Fibroblast of upper back skin (primary cell): ENCODE results near the gene ZDHHC9.

Experiments used
- DNase-seq: peaks from one replicate; pipeline ENCODE4 v3.0.0-alpha.2; 2013

Gene ZDHHC9

DNA sequence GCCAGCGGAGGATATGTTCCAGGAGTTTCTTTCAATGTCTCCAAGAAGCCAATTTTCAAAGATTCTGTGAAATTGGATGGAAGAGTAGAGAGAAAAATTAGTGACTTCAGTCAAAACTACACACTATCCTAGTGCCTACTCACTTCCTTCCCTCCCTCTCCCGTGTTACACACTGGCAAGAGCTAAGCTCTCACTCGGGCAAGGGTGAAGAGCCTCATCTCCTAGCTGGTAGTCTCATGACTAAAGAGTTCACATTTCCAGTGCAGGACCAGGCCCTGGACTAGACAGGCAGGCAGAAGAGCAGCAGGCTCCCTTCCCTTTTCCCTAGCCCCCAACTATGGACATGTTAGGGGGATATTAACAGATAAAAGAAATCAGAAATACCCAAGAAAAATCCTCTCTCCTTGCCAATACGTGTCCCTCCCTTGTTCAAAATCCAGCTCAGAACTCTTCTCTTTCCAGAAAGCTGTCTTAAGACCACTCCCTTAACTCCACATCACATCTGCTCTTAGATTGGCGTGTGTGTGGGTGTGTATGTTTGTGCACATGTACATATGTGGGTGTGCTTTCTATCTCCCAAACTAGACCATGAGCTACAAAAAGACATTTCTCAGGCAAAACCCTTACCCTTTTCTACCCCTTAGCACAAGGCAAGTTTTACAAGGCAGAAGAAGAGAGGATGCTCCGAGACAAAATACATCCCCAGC lies 29.9 kb downstream of the ZDHHC9 start:
- DNase-seq = no peak

DNA sequence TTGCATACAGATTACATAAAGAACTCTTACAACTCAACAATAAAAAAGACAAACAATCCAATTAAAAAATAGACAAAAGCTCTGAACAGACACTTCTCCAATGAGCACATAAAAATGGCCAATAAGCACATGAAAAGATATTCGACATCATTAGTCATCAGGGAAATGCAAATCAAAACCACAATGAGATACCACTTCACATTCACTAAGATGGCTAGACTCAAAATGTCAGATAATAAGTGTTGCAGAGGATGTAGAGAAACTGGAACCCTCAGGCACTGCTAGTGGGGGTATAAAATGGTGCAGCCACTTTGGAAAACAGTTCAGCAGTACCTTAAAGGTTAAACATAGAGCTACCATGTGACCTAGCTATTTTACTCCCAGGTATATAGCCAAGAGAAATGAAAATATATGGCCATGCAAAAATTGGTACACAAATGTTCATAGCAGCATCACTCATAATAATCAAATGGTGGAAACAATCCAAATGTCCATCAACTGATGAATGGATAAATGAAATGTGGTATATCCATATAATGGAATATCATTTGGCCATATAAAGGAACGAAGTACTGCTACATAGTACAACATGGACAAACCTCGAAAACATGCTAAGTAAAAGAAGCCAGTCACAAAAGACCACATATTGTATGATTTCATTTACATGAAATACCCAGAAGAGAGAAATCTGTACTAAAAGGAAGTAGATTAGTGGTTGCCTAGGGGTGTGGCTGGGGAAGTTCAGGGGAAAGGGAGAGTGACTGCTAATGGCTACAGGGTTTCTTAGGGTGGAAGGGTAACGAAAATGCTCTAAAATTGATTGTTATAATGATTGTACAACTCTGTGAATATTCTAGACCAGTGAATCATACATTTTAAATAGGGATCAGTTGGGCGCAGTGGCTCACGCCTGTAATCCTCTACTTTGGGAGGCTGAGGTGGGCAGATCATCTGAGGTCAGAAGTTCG lies 34.6 kb downstream of the ZDHHC9 start:
- no peak for DNase-seq

DNA sequence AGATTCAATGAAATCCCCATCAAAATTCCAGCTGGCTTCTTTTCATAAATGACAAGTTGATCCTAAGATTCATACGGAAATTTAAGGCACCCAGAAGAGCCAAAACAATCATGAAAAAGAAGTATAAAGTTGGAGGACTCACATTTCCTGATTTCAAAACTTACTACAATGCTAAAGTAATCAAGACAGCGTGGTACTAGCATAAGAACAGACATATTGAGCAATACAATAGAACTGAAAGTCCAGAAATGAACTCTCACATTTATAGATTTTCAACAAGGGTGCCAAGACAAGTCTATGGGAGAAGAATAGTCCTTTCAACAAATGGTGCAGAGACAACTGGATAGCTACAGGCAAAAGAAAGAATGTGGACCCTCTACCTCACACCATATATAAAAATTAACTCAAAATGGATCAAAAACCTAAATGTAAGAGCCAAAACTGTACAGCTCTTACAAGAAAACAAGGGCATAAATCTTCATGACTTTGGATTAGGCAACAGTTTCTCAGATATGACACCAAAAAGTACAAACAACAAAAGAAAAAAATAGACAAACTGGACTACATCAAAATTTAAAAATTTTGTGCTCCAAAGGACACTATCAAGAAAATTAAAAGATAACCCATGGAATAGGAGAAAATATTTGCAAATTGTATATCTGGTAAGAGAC lies 35.4 kb downstream of the ZDHHC9 start:
- DNase-seq = no peak

DNA sequence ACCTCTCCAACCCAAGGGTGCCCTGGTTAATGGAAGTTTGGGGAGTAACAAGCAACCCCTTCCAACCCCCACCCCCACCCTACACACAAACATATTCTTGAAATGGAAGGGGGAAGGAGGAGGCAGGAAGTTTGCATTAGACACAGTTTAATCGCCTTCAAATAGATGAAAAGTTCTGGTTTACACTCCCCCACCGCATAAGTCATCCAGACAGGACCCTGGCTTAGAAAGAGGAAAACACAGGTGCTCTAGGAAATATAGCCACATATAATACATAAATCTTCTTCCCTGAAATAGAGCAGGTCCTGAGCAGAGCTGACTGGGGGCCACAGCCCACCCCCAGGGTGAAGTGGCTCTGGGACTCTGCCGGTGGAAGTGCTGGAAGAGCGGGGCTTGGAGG lies 38.9 kb downstream of the ZDHHC9 start:
- no peak for DNase-seq

DNA sequence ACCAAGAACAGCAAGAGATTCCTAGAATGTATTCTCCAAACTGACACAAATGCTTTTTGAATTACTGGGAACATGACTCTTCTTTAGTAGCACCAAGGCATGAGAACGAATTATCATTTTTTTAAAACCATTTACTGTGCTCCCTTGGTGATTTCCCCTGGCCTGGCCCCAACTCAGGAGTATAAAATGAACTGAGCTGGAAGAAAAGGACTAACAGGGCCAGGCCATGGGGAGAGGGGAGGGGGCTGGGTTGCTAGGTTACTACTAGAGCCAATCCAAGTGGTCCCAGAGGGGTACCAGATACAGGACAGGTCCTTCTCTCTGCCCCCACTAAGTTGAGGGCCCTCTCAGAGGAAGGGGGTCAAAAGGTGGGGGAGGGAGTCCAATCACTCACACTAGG lies 40.8 kb downstream of the ZDHHC9 start:
- DNase-seq = no peak

DNA sequence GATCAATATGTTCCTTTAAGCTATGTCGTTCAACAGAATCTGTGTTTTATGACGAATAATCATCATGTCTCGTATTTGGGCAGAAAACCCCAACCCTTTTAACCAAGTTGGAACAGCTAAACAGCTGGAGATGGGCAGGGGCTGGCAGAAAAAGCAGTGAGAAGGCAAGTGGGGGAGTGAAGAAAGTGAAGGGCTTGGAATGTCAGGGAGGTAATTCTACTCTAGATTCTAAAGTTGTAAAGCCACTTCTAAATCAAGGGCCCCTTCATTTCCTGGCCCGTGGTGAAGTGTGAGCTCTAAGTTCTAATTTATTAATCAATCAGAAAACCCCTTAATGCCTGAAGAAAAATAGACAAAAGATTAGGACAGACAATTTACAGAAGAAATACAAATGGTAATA lies 43.5 kb downstream of the ZDHHC9 start:
- no peak for DNase-seq

DNA sequence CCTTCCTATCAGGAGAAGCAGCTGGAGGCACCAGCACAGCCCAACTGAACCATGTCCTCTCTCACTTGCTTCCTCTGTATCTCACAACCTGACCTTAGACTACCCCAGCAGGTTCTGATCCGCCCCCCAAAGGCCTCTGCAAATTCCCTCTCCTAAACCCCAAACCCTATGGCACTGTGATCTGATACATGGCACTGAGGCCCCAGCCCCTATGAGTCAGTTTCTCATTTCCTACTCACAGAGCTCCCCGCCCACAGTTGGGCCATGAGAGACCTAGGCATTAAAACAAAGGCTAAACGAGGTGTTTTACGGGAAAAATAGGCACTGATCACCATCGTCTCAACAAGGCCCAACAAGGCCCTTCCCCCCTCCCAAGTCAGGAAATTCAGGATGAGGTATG lies 44.8 kb downstream of the ZDHHC9 start:
- DNase-seq = no peak

DNA sequence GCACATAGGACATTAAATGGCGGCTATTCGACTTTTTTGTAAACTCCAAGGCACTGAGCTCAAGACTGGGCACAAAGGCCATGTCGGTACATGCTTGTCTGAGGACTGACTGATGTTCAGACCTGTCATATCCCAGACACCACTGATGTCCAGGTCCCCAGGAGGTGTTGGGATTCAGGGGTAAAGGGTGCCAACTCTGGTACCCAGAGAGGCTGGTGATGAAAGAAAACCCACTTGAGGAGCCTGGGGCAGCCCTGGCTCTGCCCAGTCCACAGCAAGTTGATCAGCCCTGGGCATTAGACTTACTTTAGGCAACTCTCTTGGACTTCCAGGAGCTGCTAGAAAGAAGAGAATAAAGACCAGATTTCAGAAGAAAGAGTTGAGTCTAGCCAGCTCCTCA lies 45.2 kb downstream of the ZDHHC9 start:
- DNase-seq = no peak

DNA sequence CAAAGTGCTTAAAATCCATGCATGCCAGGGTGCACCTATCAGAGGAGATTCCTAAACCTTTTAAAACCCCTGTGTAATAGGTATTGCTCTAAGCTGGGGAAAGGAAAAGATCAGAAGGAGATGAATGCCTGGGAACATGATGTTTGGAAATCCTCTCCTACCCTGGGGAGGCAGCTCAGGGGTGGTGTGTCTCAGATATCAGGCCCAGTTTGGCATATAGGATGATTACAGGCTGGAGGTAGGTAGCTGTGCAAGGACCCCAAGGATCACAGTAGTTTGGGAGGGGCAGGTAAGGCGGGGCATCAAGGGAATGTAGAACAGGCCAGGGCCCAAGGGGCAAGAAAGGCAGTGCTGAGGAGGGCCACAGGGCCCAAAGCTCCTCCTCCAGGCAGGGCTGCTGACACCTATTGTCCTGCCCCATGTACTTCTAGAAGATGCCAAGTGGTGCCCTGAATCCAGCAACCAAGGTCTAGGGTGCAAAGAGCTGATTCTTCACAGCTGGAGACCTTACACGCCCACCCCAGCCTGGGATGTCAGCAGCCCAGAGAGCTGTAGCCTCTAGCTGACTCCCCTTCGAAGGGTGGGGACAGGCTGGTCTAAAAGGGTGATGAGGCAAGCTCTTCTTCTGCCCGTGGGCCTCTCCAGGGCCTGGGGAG lies 46.3 kb downstream of the ZDHHC9 start:
- DNase-seq = no peak

DNA sequence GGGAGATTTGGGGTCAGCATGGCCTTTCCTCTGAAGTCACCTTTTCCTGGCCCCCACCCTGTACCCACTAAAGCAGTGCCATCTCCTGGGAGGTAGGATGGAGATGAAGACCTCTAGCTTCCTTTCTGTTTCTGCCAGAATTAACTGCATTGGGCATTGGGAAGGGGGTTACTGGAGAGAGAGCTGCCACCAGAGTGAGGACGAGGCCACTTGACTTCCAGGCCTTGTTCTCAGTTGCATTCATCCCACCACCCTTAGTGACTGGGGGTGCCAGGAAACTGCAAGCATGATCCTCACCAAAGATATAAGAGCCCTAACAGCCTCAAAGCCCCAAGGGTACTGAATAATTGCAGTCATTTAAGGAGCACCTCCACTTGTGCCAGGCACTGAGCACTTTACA lies 48.1 kb downstream of the ZDHHC9 start:
- DNase-seq = no peak

DNA sequence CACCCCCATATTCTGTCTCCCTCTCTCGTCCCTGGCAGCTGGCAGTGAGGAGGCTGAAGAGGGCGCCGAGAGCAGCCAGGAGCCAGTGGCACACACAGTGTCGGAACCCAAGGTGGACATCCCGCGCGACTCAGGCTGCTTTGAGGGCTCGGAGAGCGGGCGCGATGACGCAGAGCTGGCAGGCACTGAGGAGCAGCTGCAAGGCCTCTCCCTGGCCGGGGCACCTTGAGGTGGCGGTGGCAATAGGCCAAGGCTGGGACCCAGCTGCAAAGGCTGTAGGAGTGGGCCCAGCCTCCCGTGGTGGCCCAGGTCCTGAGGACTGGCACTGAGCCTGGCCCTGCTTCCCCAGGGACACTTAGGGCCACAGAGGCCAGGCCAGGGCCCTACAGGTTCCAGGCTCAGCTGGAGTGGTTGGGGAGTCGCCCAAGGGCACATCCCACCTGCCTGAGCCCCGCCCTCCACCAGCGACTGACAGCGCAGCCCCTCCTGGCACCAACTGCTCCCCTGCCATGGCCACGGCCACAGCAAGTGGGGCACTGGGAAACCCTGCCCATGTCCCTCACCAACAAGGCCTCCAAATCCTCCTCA lies 50.0 kb downstream of the ZDHHC9 start:
- no peak for DNase-seq

DNA sequence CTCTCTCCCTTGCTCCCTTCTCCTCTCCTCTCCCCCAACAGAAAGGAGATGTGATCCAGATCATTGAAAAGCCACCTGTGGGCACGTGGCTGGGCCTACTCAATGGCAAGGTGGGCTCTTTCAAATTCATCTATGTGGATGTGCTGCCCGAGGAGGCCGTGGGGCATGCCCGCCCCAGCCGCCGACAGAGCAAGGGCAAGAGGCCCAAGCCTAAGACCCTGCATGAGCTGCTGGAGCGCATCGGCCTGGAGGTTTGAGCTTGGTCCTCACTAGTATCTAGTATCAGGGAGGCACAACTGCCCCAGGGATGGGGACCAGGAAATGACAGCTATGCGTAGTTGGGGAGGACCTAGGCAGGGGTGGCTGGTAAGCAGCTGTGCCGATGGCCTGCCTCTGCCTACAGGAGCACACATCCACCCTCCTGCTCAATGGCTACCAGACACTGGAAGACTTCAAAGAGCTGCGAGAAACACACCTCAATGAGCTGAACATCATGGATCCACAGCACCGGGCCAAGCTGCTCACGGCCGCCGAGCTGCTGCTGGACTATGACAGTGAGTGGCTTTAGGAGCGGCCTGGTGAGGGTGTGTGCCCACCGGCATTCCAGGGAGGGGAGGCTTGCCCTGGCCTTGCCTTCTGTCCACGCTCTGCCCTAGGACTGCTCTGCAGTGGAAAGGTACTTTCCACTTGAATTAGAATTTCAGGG lies 50.9 kb downstream of the ZDHHC9 start:
- no peak for DNase-seq

DNA sequence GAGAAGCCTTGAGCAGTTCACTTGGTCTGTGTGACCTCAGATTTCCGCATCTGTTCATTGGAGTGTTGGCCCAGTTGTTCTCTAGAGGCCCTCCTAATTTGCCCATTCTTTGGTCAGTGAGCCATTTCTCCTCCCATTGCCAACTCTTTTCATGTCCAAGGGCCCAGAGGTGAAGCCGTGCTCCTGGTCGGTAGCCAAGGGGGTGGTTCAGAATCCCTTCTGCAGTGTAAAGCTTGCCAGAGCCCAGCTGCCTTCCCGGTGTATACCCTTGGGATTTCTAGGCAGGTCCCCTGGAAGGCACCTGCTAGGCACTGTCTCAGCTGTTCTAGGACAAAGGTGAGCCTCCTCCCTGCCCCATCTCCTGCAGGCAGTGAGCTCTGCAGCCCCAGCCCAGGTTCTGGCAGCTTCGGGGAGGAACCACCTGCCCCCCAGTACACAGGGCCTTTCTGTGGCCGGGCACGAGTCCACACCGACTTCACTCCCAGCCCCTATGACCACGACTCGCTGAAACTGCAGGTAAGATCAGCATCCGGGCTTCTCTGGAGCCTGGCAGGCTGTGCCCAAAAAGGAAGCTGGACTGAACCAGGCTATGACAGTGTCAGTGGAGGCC lies 51.6 kb downstream of the ZDHHC9 start:
- DNase-seq = no peak

DNA sequence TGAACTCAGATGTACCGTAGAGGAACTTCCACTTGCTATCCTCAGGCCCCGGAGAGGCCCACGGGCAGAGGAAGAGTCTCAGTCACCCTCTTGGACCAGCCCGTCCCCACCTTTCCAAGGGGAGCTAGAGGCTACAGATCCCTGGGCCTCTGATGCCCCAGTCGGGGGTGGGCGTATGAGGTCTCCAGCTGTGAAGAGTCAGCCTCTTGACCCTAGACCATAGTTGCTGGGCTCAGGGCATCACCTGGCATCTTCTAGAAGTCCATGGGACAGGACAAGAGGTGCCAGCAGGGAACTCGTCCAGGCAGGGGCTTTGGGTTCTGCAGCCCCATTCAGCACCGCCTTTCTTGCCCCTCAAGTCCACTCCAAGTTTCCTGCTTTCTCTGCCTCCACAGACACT lies 52.4 kb downstream of the ZDHHC9 start:
- DNase-seq = no peak

DNA sequence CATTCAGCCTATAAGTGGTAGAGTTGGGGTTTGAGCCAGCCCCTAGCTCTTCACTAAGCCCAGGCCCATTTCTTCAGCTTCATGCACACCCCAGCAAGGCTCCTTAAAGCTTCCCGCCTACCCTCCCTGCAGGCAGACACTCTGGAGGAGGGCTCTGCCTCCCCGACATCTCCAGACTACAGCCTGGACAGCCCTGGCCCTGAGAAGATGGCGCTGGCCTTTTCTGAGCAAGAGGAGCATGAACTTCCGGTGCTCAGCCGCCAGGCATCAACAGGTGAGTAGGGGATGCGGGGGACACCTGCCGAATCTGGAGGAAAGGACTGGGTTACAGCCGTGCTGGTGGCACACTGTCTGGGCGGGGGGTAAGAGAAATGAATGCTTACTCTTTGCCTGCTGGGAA lies 52.9 kb downstream of the ZDHHC9 start:
- DNase-seq = no peak

DNA sequence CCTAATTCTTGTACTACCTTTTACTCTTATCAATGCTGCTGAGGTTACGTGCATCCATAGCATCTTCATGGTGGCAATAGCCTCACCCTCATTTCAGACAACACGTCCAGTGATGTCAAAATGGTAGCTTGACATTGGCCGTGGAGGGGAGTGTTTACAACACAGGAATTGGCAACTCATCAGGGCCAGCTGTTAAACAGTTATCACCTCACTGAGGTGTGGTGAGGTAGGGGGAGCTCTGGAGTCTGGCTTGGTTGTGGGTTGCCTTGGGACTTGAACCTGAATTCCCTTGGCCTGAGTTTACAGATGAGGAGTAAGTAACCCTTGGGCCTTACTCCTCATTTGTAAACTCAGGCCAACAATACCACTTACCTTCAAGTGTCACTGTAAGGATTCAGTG lies 53.5 kb downstream of the ZDHHC9 start:
- no peak for DNase-seq

DNA sequence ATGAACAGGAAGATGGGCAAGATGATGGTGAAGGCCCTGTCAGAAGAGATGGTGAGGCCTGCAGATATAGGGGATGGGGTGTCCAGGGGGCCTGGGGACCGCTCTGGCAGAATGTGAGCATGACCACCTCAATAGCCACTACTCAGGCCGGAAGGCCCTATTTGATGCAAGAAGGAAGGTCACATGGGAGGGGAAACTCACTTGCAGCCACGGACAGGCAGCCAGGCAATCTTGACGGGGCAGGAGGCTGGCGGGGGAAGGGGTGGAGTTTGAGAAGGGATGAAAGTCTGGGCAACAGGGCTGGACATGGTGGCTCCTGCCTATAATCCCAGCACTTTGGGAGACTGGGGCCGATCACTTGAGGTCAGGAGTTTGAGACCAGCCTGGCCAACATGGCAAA lies 55.2 kb downstream of the ZDHHC9 start:
- no peak for DNase-seq

DNA sequence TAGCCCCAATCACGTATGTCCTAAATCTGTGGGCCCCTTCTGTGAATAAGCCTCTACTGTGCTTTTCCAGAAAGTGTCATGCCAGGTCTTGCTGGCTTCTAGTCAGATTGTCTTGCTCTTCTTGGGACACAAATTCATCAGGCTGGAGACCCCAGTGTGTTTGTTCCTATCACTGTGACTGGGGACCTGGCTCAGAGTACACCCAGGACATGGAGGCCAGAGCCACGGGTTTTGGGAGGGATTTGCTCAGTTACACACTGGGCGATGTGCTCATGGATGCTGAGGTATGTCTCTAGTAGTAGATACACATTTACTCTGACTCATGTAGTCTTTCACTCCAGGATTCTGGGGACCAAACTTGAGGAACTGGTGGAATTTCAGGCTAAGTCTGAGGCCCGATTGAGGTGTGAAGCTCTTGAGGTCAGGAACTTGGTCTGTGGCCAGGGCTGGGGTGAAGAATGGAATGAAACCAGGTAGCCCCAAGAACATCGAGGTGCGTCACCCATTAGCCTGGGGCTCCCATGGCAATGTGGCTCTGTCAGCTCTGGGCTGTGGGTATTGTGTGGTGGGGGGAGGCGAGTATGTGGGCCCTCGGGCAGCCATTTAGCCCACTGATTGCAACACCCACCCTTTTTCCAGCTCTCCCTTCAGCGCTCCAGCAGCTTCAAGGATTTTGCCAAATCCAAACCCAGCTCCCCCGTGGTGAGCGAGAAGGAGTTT lies 56.2 kb downstream of the ZDHHC9 start:
- no peak for DNase-seq

DNA sequence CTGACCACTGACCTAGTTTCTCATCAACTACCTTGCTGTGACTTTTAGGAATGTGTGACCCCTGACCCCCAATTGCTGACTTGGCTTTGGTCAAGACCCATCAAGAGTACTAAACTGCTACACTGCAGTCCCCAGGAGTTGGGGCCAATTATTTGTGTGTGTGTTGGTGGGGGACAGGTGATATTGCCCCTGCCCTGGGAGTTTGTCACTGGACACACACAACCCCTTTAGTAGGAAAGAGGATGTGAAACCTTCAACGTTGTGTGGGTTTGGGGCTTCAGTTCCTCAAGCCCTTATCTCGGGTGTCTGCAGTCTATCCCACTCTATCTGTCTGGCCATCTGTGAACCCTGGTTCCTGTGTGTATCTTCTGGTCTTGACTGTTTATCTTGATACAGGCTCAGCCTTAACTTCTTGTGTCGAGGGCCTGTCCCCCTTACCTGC lies 57.5 kb downstream of the ZDHHC9 start:
- no peak for DNase-seq

DNA sequence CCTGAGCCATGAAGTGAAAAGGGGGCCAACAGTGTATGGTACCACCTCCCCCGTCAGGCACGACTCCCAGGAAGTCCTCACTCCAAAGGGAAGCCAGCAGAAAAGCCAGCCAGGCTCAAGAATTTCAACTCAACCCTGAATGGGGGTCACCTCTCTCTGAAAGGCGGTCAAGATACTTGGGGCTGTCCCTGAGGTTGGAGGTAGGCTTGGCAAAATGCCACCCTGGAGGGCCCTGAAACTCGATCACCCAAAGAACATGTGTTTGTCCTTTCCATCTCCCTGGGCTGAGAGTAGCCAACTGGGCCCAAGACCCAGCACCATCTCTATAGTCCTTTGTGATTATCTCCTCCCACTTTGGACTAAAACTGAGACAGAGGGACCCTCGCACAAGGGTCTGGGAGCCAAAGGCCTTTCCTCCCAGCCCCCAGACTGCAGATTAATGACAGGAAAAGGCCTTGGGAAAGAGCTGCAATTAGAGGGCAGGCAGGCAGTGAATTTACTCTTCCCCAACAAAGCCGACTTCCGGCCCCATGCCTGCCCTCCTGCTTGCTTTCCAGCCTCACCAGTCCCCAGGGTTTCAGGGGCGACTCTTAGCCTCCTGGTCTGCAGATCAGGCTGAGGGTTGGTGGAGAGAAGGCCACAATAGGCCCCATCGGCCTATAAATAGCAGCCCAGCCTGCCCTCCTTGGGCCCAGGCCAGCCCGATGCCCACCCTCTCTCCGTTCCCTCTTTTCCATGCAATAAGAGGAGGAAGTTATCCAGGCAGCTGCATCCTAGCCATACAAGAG lies 58.3 kb downstream of the ZDHHC9 start:
- no peak for DNase-seq
